ENCODE data around the gene AKT1S1.
A peak's percentile ranks its signal among the peaks of the same experiment; 100 is the strongest.

Gene AKT1S1

DNA sequence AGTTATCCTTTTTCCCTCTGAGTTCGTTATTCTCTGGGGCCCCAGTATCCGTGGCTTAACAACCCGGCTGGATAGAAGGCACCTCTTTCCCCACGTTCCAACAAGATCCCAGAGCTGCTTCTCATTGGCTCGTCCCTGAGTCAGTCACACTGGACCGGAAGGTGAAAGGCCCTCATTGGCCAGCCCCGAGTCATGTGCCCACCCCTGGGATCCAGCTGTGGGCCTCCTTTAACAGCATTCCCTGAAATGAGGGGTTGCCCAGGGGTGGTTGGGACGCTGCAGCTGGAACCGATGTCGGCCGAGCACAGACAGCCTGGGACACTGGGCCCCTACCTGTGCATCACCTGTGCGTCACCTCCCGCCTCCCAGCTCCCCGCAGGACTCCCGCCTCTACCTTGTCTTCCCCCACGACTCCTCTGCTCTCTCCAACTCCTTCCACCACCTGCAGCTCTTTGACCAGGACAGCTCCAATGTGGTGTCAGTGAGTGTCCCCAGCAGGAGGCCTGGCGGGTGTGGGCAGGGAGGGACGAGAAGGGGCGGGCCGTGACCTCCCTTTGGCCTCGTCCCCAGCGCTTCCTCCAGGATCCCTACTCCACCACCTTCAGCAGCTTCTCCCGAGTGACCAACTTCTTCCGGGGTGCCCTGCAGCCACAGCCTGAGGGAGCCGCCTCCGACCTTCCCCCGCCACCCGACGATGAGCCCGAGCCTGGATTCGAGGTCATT, 4.7 kb upstream of the AKT1S1 start:
- DNase-seq (ENCODE audit: low read depth in 2 of 2), result peak in 1 of 2 donors; percentile 41
- TF ChIP-seq, protein P1, sequence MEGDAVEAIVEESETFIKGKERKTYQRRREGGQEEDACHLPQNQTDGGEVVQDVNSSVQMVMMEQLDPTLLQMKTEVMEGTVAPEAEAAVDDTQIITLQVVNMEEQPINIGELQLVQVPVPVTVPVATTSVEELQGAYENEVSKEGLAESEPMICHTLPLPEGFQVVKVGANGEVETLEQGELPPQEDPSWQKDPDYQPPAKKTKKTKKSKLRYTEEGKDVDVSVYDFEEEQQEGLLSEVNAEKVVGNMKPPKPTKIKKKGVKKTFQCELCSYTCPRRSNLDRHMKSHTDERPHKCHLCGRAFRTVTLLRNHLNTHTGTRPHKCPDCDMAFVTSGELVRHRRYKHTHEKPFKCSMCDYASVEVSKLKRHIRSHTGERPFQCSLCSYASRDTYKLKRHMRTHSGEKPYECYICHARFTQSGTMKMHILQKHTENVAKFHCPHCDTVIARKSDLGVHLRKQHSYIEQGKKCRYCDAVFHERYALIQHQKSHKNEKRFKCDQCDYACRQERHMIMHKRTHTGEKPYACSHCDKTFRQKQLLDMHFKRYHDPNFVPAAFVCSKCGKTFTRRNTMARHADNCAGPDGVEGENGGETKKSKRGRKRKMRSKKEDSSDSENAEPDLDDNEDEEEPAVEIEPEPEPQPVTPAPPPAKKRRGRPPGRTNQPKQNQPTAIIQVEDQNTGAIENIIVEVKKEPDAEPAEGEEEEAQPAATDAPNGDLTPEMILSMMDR (IDR thresholded peaks at IDR 0.05; ENCODE audit: low read depth, low read length), result no peak
- H3K4me3 ChIP-seq (replicated peaks in 1 of 2; ENCODE audit: low read depth in 2 of 2, low read length in 2 of 2), result no peak overlapping the region

DNA sequence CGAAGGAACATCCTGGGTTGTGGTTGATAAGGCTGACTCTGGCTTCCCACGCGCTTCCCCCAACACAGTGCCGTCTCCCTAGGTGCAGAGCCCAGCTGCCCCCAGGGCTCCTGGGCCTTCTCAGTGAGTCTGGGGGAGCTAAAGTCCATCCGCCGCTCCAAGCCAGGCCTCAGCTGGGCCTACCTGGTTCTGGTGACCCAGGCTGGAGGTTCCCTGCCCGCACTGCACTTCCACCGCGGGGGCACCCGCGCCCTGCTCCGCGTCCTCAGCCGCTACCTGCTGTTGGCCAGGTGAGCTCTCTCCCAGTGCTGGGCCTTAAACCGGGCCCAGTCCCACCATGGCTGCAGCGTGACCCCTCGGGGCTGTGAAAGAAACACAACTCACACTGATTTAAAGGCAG, 4.0 kb upstream of the AKT1S1 start:
- no peak for DNase-seq (ENCODE audit: low read depth in 2 of 2)
- TF ChIP-seq, protein P1 (IDR thresholded peaks at IDR 0.05; ENCODE audit: low read depth, low read length), result no peak
- no peak overlapping the region for H3K4me3 ChIP-seq (replicated peaks in 1 of 2; ENCODE audit: low read depth in 2 of 2, low read length in 2 of 2)

DNA sequence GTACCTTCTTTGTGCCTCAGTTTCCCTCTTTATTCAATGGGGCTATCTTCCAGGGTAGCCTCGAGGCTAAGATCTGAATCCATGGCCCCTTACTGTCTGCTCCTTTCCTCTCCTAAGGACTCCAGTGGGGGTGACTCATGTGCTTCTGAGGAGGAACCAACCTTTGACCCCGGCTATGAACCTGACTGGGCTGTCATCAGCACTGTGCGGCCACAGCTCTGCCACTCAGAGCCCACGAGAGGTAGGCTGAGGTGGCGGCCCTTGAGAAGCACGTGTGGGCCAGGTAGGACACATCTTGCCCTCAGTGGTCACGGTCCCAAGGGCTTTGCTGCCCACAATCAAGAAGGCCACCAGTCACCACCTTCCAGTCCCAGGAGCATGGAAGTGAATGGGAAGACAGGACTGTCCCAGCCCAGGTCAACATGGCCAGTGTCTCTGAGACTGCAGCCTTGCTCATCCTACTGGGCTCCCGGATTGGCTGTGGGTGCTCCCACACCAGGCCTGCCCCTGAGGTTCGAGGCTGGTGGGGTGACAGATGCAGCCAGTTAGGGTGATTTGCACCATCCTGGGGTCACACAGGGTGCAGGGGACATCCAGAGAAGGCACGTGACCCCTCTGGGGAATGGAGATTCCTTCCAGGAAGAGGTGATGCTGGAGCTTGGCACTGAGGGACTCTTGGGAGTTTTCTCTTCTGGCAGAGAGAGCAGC, 3.2 kb upstream of the AKT1S1 start:
- H3K4me3 ChIP-seq (replicated peaks in 1 of 2; ENCODE audit: low read depth in 2 of 2, low read length in 2 of 2), result no peak overlapping the region
- TF ChIP-seq, protein P1 (IDR thresholded peaks at IDR 0.05; ENCODE audit: low read depth, low read length), result no peak
- no peak for DNase-seq (ENCODE audit: low read depth in 2 of 2)

DNA sequence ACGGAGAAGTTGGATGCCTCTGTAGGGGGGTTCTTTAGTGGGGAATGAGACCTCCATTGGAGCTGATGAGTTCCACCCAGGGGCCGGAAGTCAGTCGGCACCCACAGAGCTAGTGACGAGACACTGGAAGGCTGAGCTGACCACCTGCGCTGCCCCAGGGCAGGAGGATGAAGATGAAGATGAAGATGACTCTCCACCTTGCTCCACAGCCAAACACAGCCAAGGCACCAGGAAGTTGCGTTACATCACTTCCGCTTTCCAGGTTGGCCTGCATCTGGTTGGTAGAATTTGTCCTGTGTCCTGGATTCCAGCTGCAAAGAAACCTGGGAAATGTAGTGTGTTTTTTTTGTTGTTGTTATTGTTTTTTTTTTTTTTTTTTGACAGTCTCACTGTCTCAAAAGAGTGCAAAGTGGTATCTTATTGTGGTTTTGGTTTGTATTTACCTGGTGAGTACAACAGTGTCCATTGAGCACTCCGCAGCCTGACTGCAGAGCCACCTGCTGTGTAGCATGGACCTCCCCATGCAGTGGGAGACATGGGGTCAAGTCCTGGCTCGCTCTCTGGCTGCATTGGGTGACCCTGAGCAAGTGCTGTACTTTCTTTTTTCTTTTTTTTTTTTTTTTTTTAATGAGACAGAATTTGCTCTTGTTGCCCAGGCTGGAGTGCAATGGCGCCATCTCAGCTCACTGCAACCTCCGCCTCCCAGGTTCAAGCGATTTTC, 2.2 kb upstream of the AKT1S1 start:
- H3K4me3 ChIP-seq (replicated peaks in 1 of 2; ENCODE audit: low read depth in 2 of 2, low read length in 2 of 2), result no peak overlapping the region
- TF ChIP-seq, protein P1 (IDR thresholded peaks at IDR 0.05; ENCODE audit: low read depth, low read length), result no peak

DNA sequence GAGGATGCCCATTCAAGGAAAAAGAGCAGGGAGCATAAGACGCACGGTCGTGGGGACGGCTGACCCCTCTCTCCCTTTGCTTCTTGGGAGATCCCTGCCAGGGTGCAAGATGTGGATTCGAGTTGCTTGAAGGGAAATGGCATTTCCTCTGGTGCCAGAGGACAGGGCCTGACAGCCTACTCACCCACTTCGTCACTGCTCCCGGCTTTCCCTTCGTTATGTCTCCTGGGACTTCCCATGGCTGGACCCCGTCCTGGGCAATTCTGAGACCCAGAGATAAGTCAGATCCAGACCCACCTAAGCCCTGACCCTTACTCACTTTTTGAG, 1.6 kb upstream of the AKT1S1 start:
- TF ChIP-seq, protein P1 (IDR thresholded peaks at IDR 0.05; ENCODE audit: low read depth, low read length), result no peak
- DNase-seq (ENCODE audit: low read depth in 2 of 2), result no peak
- H3K4me3 ChIP-seq (replicated peaks in 1 of 2; ENCODE audit: low read depth in 2 of 2, low read length in 2 of 2), result peak overlapping the region; percentile 91 to 100

More for the DNA sequence above, 2.2 kb upstream of the AKT1S1 start:
- DNase-seq (ENCODE audit: low read depth in 2 of 2), result no peak

DNA sequence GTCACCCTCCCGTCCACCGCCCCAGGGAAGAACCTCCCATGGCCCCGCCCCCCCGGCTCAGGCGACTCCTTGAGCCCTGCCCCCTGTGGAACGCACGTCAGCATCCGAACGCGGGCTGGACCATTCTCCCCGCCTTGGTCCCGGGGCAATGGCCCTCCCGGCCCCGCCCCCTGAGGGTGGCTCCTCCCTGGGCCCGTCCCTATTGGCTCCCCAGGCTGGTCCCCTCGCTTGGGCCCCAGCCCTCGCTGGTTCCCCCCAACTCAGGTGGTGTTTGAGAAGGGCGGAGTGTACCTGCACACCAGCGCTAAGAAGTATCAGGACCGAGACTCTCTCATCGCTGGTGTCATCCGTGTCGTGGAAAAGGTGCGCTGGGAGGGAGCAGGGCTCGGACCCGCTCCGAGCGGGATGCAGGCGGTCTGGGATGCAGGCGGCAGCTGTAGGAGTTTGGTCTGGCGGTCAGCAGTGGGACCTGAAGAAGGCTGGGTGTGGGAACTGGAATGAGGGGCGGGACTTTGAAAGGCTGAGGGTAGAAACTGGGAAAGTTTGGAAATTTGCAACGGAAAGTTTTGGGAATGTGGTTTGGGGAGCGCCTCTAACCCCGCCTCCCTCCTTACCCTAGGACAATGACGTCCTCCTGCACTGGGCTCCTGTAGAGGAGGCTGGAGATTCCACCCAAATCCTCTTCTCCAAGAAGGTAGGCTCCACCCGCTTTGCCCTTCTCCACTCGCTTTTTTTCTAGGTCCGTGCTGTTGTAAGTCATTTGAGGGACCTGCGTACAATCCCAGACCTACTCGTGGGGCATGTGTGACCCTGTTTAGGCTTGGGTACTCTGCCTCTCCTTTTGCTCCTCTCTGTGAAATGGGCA, 956 bp upstream of the AKT1S1 start:
- peak; percentile 98 to 99 for DNase-seq (ENCODE audit: low read depth in 2 of 2)
- TF ChIP-seq, protein P1 (IDR thresholded peaks at IDR 0.05; ENCODE audit: low read depth, low read length), result no peak
- H3K4me3 ChIP-seq (replicated peaks in 1 of 2; ENCODE audit: low read depth in 2 of 2, low read length in 2 of 2), result peak overlapping the region; percentile 91 to 100
